Hepatic stellate cell (primary cell): Measurements from ENCODE around the gene SMIM33.
"Not testable (repeated sequence)": the region's sequence is repeated elsewhere in the genome, so short reads cannot be mapped to it uniquely, and the experiment has no call there.

Experiments used
- DNase-seq: peaks from one replicate; pipeline ENCODE4 v3.0.0; 2011; ENCODE audit warnings: low spot score

SMIM33 gene

DNA sequence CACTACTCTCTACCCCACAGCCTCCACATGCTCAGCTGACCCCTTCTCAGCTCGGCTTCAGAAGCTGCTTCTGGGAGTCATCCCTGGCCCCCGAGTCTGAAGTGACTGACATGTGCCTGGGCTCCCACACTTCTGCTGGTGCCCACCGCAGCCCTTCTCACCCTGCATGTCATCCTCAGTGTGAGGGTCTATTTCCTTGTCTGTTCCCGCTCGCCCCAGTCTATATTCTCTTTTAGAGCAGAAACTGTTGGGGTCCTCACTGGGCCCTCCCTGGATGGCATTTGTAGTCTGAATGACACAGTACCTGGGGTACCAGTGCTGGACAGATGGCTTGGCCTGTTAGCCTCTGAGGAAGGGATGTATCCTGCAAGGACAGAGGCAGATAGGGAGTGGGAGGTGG is 13.6 kb upstream of the SMIM33 start:
- no peak for DNase-seq

DNA sequence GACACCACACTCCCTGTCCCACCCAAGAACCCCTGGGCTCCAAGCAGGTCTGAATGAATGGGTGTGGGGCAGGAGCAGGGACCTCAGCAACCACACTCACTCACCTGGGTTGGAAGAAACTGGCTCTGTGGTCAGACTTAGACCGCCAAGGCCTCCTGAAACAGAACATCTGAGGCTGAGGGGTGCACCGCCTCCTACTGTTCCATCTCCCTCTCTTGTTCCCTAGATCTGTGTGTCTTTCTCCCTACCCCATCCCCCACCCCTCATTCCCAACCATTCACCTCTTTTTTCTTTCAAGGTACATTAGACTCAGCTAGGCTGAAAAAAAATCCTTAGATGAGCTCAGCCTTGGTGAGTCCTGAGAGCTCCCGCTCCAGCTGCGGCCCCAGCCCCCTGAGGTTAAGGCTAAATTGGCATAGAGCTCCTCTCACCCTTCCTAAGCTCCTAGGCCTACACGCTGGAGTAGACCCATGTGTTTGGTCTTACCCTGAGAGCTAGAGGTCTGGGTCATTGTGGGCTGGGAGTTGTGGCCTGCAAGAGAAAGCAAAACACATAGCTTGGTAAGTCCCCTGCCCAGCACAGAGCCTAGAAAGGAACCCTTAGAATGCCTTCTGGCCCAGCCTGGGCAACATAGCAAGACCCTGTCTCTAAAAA is 13.0 kb upstream of the SMIM33 start:
- DNase-seq: no peak

DNA sequence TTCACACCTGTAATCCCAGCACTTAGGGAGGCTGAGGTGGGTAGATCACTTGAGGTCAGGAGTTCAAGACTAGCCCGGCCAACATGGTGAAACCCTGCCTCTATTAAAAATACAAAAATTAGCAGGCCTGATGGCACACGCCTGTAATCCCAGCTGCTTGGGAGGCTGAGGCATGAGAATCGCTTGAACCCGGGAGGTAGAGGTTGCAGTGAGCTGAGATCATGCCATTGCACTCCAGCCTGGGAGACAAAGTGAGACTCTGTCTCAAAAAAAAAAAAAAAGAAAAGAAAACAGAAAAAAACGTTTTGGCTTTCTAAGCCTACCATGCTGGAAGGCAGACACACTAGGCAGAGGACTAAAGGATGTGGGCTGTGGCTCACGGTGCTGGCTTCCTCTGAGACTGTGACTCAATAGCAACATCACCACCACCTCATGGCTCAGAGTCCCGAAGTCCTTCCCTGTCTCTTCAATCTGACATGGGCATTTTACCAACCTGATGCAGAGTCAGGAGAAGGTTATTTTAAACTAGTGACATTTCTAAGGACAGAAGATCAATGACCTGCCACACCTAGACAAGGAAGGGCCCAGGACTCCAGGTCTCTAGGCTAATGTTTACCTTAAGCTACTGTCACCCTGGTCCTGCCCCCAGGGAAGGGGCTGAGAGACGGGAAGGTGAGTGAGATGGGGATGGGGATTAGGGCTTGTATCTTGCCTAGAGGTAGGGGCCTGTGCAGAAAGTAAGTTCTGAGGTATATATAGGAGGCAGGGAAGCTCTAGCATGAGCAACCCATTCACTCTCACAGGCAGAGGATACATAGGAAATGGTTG is 12.0 kb upstream of the SMIM33 start:
- peak; percentile 85 for DNase-seq

DNA sequence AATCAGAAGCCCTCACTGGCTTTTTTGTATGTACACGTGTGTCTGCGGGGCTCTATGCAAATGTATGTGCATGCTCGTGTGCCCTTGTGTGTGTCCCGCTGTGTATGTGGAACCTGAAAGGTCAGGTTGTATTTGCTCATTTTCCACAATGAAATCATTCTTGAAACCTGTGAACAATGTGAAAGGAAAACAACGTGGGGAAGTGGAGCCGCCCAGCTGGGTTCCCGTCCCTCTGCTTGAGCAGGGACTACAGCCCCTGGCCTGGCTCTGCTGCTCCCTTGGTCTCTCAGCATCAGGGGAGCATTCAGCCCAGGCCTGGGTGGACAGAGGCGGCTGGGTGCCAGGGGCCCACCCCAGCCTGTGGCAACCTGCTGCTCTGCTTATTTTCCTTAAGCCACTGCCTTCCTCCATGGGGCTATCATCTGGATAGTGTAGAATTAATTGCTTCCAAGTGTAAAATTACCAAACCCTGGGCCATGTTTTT is 11.3 kb upstream of the SMIM33 start:
- DNase-seq: no peak

DNA sequence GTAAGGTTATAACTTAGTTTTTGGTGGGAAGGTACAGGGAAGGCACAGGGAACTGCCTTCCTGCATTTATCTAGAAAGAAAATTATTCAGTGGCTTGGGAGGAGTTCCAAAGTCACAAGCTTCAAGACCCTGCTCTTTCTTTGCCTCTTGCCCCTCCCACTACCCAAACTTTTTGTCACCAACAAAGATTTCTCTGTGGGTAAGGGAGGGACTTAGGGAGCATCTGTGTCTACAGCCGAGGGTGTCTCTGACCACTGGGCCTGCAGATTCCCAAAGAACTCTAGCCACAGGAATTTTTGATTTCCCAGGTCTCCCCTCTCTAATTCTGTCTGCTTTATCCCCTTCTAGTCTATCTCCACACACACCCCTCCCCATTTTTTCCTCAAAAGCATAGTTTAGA is 10.3 kb upstream of the SMIM33 start:
- no peak for DNase-seq

DNA sequence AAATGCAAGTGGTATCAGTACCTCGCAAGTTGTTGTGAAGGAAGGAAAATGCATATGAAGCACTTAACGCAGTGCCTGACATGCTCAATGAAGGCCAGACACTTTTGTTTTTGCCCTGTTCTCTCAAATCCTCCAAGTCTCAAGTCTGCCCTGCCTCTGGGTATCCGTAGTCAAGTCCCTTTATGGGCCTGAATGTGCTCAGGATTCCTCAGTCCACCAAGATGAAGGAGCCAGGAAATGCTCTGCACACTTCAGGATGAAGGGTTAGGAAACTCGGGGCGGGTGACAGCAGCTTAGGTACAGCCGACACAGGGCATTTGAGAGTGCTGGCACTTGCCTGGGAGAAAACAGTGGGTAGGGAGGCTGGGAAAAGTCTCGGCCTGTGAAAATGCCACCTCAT is 9.6 kb upstream of the SMIM33 start:
- no peak for DNase-seq

DNA sequence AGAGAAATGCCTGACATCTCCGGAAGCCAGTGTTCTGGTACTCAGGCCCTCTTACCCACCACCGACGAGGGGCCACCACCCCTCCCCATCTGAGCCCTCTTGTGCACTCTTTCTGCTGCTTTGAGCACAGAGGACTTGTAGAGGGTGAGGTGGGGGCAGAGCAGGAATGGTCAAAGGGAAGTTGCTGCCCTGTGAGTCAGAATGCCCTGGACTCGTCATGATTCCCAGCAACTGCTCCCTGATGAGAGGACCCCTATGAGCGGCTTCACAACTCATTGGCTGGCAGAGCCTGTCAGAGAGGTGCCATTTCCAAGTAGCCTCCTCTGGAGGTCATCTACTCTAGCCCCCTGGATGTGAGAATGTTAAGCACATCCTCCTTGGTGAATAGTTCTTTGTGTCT is 9.1 kb upstream of the SMIM33 start:
- peak; percentile 79 for DNase-seq

DNA sequence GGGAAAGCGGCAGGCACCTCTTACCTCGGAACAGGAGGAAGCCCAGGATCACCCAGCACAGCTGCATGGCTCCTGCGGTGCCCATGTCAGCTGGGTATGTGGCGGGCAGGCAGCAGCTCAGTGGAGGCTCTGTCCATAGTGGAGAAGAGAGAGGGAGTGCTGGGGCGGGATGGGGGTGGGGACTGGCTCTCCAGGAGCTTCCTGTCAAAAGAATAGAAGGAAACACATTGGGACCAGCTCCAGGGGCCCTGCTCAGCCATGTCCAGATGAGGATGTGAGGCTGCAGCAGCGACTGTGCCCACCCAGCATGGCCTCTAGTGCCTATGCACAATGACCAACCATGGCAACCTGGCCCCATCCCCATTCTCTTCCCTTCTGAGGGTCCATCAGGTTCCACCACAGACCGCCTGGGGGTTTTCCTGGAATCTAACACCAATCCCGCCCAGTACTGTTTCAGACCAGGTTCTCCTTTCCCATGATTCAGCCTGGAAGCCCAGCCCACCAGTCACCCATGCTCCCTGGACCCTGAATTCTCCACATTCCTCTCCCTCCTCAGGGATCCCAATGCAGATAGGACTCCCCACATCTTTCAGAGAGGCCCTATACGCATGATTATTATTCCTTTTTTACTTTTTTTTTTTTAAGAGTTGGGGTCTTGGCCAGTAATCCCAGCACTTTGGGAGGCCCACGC is 8.1 kb upstream of the SMIM33 start, which contains the start of gene ECSCR:
Gene ECSCR, minus strand, starts transcription at position 158 of the 691 bp plus-strand sequence. Its CDS starts 73 bp downstream, at position 85.
- DNase-seq: no peak

DNA sequence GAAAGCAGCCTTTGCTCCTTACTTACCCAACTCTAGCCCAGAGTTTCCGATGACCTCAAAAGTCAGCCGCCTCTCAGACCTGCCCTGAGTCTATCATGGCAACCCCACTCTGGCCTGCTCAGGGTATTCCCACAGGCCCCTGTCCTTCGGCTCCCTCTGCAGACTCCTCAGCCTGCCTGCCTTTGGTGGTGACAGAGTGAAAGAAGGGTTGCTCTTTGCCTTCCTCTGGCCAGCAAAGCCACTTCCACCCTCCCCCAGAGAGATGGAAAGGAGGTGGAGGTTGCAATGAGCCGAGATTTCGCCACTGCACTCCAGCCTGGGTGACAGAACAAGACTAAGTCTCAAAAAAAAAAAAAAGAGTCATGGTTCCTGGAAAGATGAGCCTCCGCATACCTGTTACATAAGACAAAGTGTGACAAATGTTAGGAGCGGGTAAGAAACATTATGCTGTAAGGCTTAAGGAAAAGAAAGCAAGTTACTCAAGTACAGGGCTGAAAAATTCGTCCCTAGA is 2.3 kb upstream of the SMIM33 start:
- DNase-seq: no peak

DNA sequence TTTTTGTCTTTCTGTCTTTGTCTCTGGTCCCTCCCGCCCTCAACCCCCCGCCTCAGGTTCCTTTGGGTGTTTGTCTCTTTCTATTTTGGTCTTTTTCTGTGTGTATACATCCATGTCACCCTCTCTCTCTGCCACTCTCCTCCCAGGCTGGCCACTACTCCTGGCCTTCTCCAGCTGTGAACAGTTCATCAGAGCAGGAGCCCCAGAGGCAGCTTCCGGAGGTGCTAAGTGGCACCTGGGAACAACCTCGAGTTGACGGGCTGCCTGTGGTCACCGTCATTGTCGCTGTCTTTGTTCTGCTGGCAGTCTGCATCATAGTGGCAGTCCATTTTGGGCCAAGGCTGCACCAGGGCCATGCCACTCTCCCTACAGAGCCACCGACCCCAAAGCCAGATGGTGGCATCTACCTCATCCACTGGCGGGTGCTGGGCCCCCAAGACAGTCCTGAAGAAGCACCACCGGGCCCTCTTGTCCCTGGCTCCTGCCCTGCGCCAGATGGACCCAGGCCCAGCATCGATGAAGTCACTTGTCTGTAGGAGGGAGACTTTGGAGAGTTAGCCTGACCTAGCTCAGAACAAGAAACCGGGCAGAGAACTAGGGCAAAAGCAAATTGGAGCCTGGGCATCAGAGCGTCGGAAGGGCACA is 1.7 kb downstream of the SMIM33 start:
- DNase-seq: no peak

DNA sequence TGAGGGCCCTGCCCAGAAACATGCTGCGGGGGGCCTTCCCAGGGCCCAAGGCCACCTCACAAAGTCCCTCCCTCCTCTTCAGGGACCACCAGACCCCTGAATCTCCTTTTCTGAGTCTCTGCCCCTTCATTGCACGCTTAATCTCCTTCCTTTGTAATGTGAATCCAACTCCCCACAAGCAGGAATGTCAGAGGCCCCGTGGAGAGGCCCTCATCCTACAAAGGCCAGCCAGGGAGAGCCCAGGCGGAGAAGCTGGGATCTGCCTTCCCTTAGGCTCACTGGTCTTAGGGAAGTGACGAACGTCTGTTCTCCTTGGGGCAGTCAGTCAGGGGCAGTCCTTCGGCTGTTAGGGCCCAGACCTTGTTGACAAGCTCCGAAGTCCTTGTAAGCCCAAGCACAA is 2.3 kb downstream of the SMIM33 start:
- DNase-seq: no peak

DNA sequence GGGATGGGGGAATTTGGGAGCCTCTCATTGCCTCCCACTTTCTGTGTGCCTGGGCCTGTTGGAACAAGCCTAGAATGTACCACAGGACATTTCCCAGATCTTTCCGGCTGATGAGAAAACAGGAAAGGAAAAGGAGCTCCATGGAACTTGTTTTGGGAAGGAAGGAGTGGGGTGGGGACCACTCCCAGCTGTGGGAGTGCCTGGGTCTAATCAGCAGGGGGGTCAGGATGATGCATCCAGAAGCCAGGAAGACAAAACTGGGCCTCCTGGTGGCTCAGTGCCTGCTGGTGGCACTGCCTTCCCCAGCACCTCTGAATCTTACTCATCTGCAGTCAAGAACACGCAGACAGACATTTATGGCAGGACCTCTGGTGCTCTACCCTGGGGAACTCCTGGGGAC is 2.8 kb downstream of the SMIM33 start:
- DNase-seq: peak; percentile 50

DNA sequence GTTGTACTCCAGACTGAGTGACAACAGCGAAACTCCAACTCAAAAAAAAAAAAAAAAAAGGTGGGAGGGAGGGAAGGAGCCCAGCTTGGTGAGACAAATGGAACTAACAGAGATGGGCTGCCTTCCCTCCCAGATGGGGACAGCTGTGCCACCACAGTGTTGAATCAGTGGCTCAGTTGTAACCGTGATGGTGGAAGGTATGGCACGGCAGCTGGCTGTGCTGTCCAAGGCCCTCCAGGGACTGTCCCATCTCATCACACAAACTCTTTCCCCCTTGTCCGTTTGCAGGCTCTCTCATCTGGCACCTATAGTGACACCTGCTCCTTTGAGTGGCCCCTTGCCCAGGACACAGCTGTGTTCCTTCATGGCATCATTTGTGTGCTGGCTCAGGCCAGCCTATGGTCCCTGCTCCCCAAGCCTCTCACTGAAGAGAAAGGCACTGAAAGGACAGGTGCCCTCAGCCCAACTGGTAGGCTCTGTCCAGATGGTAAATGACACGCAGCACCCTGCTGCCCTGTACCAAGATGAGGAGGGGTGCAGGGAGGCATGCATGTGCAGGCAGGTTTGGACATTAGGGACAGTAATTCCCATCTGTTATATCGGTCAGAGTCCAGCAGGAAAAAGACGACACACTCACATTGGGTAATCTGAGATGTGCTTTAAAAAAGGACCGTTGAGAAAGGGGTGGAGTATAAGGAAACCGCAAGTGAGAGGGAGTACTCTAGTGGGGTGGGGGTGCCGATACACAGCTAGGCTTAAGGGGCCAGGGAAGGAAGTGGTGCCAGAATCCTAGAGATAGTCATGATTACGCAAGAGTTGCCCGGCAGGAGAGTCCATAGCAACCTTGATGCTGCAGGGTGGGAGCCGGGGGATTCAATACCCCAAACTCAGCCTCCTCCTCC is 4.3 kb downstream of the SMIM33 start:
- DNase-seq: no peak

DNA sequence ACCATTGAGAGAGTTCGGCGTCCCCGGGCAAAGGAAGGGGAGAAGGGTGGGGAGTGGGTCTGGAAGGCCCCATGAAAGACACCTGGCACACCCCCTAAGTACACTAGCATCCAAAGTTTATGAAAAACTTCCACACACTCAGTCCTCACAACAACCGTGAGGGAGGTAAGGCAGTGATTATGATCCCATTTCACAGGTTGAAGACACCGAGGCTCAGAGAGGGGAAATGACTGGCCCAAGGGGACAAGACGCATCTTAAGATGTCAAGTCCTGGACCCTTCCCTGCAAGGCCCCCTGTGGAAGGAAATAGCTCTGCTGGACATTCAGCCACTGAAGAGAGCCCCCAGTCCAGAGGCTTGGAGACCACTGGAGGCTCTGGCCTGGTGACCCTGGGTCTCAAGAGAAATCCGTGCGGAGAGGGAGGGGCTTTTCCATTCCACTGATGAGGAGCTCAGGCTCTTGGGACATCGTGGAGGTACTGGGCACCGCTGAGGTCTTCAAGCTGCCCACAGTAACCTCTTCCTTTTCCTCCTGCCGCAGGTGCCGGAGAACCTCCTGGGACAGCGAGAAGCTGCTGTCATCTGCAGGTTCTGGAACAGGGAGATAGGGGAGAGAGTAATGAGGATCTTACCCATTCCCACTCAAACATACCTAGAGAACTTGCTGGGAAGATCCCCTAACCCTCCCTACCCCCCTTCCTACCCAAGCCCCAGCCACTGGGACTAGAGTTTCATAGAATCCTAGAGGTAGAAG is 5.2 kb downstream of the SMIM33 start:
- DNase-seq: no peak

DNA sequence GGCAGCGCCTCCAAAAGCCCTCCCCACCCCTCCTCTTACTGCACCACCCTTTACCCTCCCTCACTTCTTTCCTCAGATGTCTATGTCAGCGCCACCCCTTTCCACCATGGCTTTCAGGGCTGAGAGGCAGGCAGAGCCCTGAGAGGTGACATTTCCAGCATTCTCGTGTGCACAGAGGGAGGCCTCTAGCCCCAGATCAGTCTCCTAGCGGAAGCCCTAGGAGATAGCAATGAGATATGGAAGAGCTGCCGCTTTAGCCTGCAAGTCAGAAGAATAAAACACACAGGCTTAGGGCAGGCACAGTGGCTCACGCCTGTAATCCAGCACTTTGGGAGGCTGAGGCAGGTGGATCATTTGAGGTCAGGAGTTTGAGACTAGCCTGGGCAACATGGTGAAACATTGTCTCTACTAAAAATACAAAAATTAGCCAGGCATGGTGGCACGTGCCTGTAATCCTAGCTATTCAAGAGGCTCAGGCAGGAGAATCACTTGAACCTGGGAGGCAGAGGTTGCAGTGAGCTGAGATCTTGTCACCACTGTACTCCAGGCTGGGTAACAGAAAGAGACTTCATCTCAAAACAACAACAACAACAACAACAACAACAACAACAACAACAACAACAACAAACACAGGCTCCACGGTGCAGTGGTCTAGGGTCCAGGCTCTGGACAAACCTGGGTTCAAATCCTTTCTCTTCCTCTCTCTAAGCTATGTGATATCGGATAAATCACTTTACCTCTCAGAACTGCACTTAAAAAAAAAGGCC is 8.0 kb downstream of the SMIM33 start:
- DNase-seq: not testable (repeated sequence)

DNA sequence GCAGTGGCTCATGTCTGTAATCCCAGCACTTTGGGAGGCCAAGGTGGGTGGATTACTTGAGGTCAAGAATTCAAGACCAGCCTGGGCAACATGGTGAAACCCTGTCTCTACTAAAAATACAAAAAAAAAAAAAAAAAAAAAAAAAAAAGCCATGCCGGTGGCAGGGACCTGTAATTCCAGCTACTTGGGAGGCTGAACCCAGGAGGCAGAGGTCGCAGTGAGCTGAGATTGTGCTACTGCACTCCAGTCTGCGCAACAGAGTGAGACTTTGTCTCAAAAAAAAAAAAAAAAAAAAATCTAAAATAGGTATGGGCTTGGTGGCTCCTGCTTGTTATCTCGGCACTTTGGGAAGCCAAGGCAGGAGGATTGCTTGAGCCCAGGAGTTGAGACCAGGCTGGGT is 8.9 kb downstream of the SMIM33 start:
- not testable (repeated sequence) for DNase-seq

DNA sequence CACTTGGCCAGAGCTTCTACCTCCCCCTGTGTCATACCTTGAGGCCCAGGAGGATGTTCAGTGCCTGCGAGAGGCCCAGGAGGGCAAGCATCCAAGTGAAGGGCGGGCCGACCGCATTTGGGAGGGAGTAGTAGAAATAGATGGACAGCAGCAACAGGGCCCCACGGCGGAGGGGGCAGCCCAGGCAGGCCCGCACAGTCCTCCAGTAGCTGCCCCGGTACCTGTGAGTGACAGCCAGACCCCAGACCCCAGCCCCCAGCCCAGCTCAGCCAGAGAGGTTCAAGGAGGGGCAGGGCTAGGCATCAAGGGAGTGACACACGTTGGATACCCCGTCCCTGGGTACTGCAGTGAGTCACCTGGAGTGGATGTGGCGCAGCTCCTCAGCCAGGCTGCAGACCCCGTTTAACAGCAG is 10.3 kb downstream of the SMIM33 start:
- DNase-seq: no peak

DNA sequence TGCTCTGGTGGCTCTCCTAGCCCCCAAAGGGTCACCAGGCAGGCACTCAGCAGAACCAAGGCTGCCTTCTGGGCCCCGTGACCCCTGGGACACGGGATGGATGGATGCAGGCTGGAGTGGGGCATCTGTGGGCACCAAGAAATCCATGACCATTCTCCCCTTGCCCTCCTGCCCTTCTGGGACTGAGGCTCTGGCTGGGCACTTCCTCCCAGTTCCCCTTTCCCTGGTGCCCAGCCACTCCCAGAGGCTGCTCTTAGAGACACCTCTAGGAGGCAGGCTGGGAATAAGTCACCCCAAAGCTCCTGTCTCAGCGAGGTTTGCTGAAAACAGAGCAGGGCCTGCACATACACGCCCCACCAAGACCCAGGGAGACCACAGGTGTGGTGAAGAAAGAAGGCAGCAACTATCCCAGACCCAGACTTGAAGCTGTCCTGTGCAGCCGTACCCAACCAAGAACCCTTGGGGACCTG is 10.8 kb downstream of the SMIM33 start:
- DNase-seq: peak; percentile 63
